MM.1S (cell line): Measurements from ENCODE around the gene MAD1L1.
"Not testable (repeated sequence)": the region's sequence is repeated elsewhere in the genome, so short reads cannot be mapped to it uniquely, and the experiment has no call there.

Source experiments
- CTCF ChIP-seq: fragments of 300-600 bp; sonication (generic); IDR thresholded peaks from 2 replicates; pipeline ENCODE4 v1.5.1; 2016; ENCODE audit warnings: antibody characterized with exemption, low read length, mixed read lengths
- EZH2 ChIP-seq: fragments of 300-600 bp; sonication (generic); optimal IDR thresholded peaks from 2 replicates; pipeline ENCODE3; 2017; ENCODE audit warnings: low read depth, mild to moderate bottlenecking, antibody characterized with exemption, low read length, mixed read lengths
- EZH2phosphoT487 ChIP-seq: fragments of 300-600 bp; sonication (generic); IDR thresholded peaks from 2 replicates; pipeline ENCODE4 v1.6.1; 2018; ENCODE audit warnings: antibody characterized with exemption, low read length

GRCh38 chr7:2058246-2058645 is 174.5 kb downstream of the MAD1L1 start:
- not testable (repeated sequence) for TF ChIP-seq CTCF, EZH2, EZH2phosphoT487
